A549 (cell line): ENCODE results near the gene MAFB. TPM values are rescaled to one million over a fixed set of nuclear protein-coding genes. Genes with fewer than 3 reads are reported as not detected.

Experiments used
- ATAC-seq, 2 experiments: fragments of 200-7000 bp in 1 of 2; fragments of >200 bp in 1 of 2; cut with Nextera tagmentation in 1 of 2; cut with Tn5 transposase in 1 of 2; 3 replicates each; pipeline versions ENCODE4 v1.8.0 to v1.9.1; 2018 to 2020; ENCODE audit warnings: mild to moderate bottlenecking in 1 of 2, moderate library complexity in 1 of 2
- CTCF ChIA-PET: fragments of 300-600 bp; sonication (Branson Sonifier 250); formaldehyde crosslinking; extraction: SDS; loops from one replicate; lab custom pipeline; 2021; ENCODE audit warnings: antibody characterized with exemption, inconsistent platforms; lab: Yijun Ruan, JAX
- POLR2A ChIA-PET: fragments of 350-600 bp; formaldehyde crosslinking; extraction: SDS; loops from one replicate; lab custom pipeline; 2021; ENCODE audit warnings: antibody characterized with exemption, inconsistent platforms; lab: Yijun Ruan, JAX
- DNase-seq, 2 experiments: peaks; one replicate each; pipeline versions ENCODE4 v3.0.0 to v3.0.0-alpha.2; 2011 to 2016; ENCODE audit warnings: low read depth in 1 of 2, low spot score in 1 of 2
- FAIRE-seq: peaks from 2 replicates; lab custom pipeline; 2011; peaks lifted over from hg19 to GRCh38; lab: Jason Lieb, UNC
- H3K27ac ChIP-seq, 2 experiments: fragments of >200 bp; sonication (Bioruptor Twin); formaldehyde crosslinking; 3 replicates each; pipeline ENCODE4 v1.5.1; 2016 to 2017
- H3K4me1 ChIP-seq: fragments of >200 bp; sonication (Bioruptor Twin); formaldehyde crosslinking; 3 replicates; pipeline ENCODE4 v1.6.1; 2016
- H3K4me2 ChIP-seq: fragments of >200 bp; sonication (Bioruptor Twin); formaldehyde crosslinking; 3 replicates; pipeline ENCODE4 v1.6.1; 2016
- H3K4me3 ChIP-seq: fragments of >200 bp; sonication (Bioruptor Twin); formaldehyde crosslinking; 3 replicates; pipeline ENCODE4 v1.5.1; 2016
- H3K9me3 ChIP-seq: fragments of >200 bp; sonication (Bioruptor Twin); formaldehyde crosslinking; 3 replicates; pipeline ENCODE4 v1.6.1; 2016
- ATOH8 ChIP-seq: fragments of 250-450 bp; sonication (Bioruptor Pico); IDR thresholded peaks from 2 replicates; pipeline ENCODE4 v1.5.0; 2020; ENCODE audit warnings: low read depth, mild to moderate bottlenecking, moderate library complexity
- CEBPB ChIP-seq, 2 experiments: fragments of >200 bp in 1 of 2; sonication (Bioruptor Twin) in 1 of 2; formaldehyde crosslinking in 1 of 2; IDR thresholded peaks; 2 replicates each; pipeline ENCODE4 v1.6.1; 2012 to 2016
- CHD2 ChIP-seq: fragments of 150-350 bp; IDR thresholded peaks from 2 replicates; pipeline ENCODE4 v1.6.1; 2014; ENCODE audit warnings: low read length; ENCODE audit not compliant: partially characterized antibody
- CHD4 ChIP-seq: fragments of 200-600 bp; sonication (generic); IDR thresholded peaks from 2 replicates; pipeline ENCODE4 v1.6.1; 2016; ENCODE audit warnings: antibody characterized with exemption, mild to moderate bottlenecking, borderline replicate concordance
- EHF ChIP-seq: fragments of 250-450 bp; sonication (Bioruptor Pico); IDR thresholded peaks from 2 replicates; pipeline ENCODE4 v1.5.0; 2020; ENCODE audit warnings: mild to moderate bottlenecking
- EHMT2 ChIP-seq: fragments of 200-600 bp; sonication (generic); IDR thresholded peaks from 2 replicates; pipeline ENCODE4 v1.6.1; 2016; ENCODE audit warnings: antibody characterized with exemption, low read depth, mild to moderate bottlenecking, moderate library complexity
- ESRRA ChIP-seq: fragments of 150-350 bp; IDR thresholded peaks from 2 replicates; pipeline ENCODE4 v1.6.1; 2014; ENCODE audit warnings: mild to moderate bottlenecking, low read length, borderline replicate concordance
- HOXA7 ChIP-seq: fragments of 250-450 bp; sonication (Bioruptor Pico); IDR thresholded peaks from 2 replicates; pipeline ENCODE4 v1.5.0; 2020; ENCODE audit warnings: mild to moderate bottlenecking, moderate library complexity
- HOXB13 ChIP-seq: fragments of 250-450 bp; sonication (Bioruptor Pico); IDR thresholded peaks from 2 replicates; pipeline ENCODE4 v1.5.0; 2020; ENCODE audit warnings: low read depth, mild to moderate bottlenecking, moderate library complexity
- JUN ChIP-seq, 2 experiments: fragments of >200 bp; sonication (Bioruptor Twin); formaldehyde crosslinking; IDR thresholded peaks; 2 replicates in 1 of 2; 3 replicates in 1 of 2; pipeline ENCODE4 v1.6.1; 2016 to 2017
- JUNB ChIP-seq: fragments of >200 bp; sonication (Bioruptor Twin); formaldehyde crosslinking; IDR thresholded peaks from 2 replicates; pipeline ENCODE4 v1.6.1; 2016
- KDM1A ChIP-seq: fragments of 200-600 bp; sonication (generic); IDR thresholded peaks from 2 replicates; pipeline ENCODE4 v1.6.1; 2016; ENCODE audit warnings: low read depth, mild to moderate bottlenecking
- KDM5A ChIP-seq: fragments of 200-600 bp; sonication (generic); IDR thresholded peaks from 2 replicates; pipeline ENCODE4 v1.6.1; 2016; ENCODE audit warnings: antibody characterized with exemption, mild to moderate bottlenecking
- MAFK ChIP-seq: fragments of 450-650 bp; IDR thresholded peaks from 2 replicates; pipeline ENCODE4 v1.6.1; 2014; ENCODE audit not compliant: partially characterized antibody
- NFE2L2 ChIP-seq: fragments of 150-350 bp; conservative IDR thresholded peaks from 2 replicates; pipeline ENCODE4 v1.6.1; 2014; ENCODE audit warnings: low read length
- PBX3 ChIP-seq: IDR thresholded peaks from 2 replicates; pipeline ENCODE4 v1.6.1; 2012
- POLR2AphosphoS2 ChIP-seq: conservative IDR thresholded peaks from 2 replicates; pipeline ENCODE4 v1.6.1; 2012; ENCODE audit warnings: low read length, improper control_type of control experiment, inconsistent platforms
- RAD21 ChIP-seq, 2 experiments: fragments of >200 bp in 1 of 2; sonication (Bioruptor Twin) in 1 of 2; formaldehyde crosslinking in 1 of 2; IDR thresholded peaks in 1 of 2; conservative IDR thresholded peaks in 1 of 2; 2 replicates in 1 of 2; 3 replicates in 1 of 2; pipeline ENCODE4 v1.6.1; 2012 to 2018; ENCODE audit warnings: inconsistent platforms in 1 of 2
- RARB ChIP-seq: fragments of 250-450 bp; sonication (Bioruptor Pico); IDR thresholded peaks from 2 replicates; pipeline ENCODE4 v1.8.0; 2021; ENCODE audit warnings: mild to moderate bottlenecking, moderate library complexity
- RFX5 ChIP-seq: fragments of 450-650 bp; IDR thresholded peaks from 2 replicates; pipeline ENCODE4 v1.7.1; 2014; ENCODE audit warnings: antibody characterized with exemption, mild to moderate bottlenecking, moderate library complexity
- RNF2 ChIP-seq: fragments of 200-600 bp; sonication (generic); IDR thresholded peaks from 2 replicates; pipeline ENCODE4 v1.6.1; 2016; ENCODE audit warnings: low read depth, mild to moderate bottlenecking, antibody characterized with exemption, moderate library complexity, borderline replicate concordance
- TP53 ChIP-seq: fragments of 250-450 bp; sonication (Bioruptor Pico); IDR thresholded peaks from 2 replicates; pipeline ENCODE4 v1.5.0; 2021; ENCODE audit warnings: mild to moderate bottlenecking, moderate library complexity
- ZFP36 ChIP-seq: fragments of 450-650 bp; IDR thresholded peaks from 2 replicates; pipeline ENCODE4 v1.6.1; 2014; ENCODE audit warnings: borderline replicate concordance; ENCODE audit not compliant: partially characterized antibody
- WGBS: methylation state at CpG from one replicate; pipeline ENCODE4 v1.1.6; 2017; ENCODE audit errors: missing lambda C conversion rate; 5-methylcytosine and 5-hydroxymethylcytosine counted together
- polyA plus RNA-seq, 4 experiments: library from polyadenylated mRNA; depleted of rRNA in 3 of 4; stranded (reverse); fragments of >200 nt; fragmentation: RNase III in 1 of 4; extraction: RNeasy Plus Mini Kit Qiagen cat#74134 plus additional on column Dnase treatment in 1 of 4; gene quantifications; 2 replicates in 3 of 4; 3 replicates in 1 of 4; pipeline ENCODE4 v1.2.3, GENCODE V29; 2011 to 2017
- TF ChIP-seq, protein P1 (sequence below): fragments of >200 bp; sonication (Bioruptor Twin); formaldehyde crosslinking; IDR thresholded peaks from 3 replicates; pipeline ENCODE4 v1.6.1; 2016
- TF ChIP-seq, protein P2 (sequence below): fragments of 450-650 bp; IDR thresholded peaks from 2 replicates; pipeline ENCODE4 v1.6.1; 2014; ENCODE audit warnings: antibody characterized with exemption
- TF ChIP-seq, protein P3 (sequence below): IDR thresholded peaks from 2 replicates; pipeline ENCODE4 v1.6.1; 2012

MAFB gene
- polyA plus RNA-seq, 2 of the 4 experiments (the other 2 are of a cell fraction) = 0.04 TPM; not detected in 1

GRCh38 chr20:40717343-40717865 is 28.4 kb upstream of the MAFB start:
- no peak for FAIRE-seq
- TF ChIP-seq RAD21 (conservative IDR thresholded peaks at IDR 0.05 in 1 of 2, IDR thresholded peaks at IDR 0.05 in 1 of 2) (no peak), NFE2L2 (no peak), KDM1A (no peak), TP53 (no peak), RFX5 (no peak), HOXA7 (CRISPR knock-in tag) (no peak), CHD2 (no peak), POLR2AphosphoS2 (no peak), JUNB (no peak), EHF (CRISPR knock-in tag) (no peak)
- POLR2A ChIA-PET = no interaction called here
- Histone ChIP-seq H3K4me3 (no peak overlapping the region), H3K9me3 (no peaks in the 10 kb centered on the region), H3K4me2 (no peak overlapping the region), H3K27ac (no peak overlapping the region), H3K4me1 (no peaks in the 10 kb centered on the region)
- no peak for DNase-seq
- no peak for ATAC-seq
- WGBS = 33% methylated on average over 13 of the region's 13 CpGs
- CTCF ChIA-PET = no interaction called here

- Histone ChIP-seq H3K9me3 (no peaks in the 10 kb centered on the region), H3K4me1 (no peaks in the 10 kb centered on the region), H3K4me3 (no peak overlapping the region), H3K4me2 (no peak overlapping the region), H3K27ac (no peak overlapping the region)
- ChIA-PET CTCF (no interaction called here), POLR2A (no interaction called here)
- FAIRE-seq = no peak
- ATAC-seq = no peak
- no peak for DNase-seq
- WGBS = 80% methylated on average over 3 of the region's 3 CpGs
- peak; percentile 3 for TF ChIP-seq MAFK
- TF ChIP-seq HOXB13 = no peak
Observed at GRCh38 chr20:40715491-40715890, 26.5 kb upstream of the MAFB start.

DNA sequence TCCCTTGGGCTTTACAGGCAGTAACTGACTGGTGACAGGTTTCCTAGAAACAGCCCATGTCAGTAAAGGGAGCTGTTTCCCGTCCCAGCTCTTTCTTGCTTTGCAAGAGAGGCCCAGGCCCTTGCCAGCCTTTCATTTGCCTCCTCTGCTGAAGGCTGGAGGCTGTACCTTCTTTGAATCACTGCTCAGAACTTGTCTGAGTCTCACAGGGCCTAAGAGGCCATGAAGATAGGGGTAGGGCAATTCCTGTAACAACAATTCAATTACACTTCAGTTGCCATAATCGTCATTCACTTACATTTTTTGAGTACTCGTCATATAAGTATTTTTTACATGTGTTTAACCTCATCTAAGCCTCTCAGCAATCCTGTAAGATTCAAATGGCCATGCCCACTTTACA is 25.9 kb upstream of the MAFB start:
- FAIRE-seq (no peak), ATAC-seq (no peak), DNase-seq (no peak)
- Histone ChIP-seq H3K4me1 (no peaks in the 10 kb centered on the region), H3K27ac (no peak overlapping the region), H3K4me3 (no peak overlapping the region), H3K4me2 (no peak overlapping the region), H3K9me3 (no peaks in the 10 kb centered on the region)
- WGBS = 20% methylated on average over 3 of the region's 3 CpGs
- POLR2A ChIA-PET = no interaction called here
- CTCF ChIA-PET = interaction anchor here (1.1 kb wide), 1 partner anchor 25 kb away, joined by 3 read pairs; no protein-coding TSS in a partner anchor
- TF ChIP-seq, protein P1, sequence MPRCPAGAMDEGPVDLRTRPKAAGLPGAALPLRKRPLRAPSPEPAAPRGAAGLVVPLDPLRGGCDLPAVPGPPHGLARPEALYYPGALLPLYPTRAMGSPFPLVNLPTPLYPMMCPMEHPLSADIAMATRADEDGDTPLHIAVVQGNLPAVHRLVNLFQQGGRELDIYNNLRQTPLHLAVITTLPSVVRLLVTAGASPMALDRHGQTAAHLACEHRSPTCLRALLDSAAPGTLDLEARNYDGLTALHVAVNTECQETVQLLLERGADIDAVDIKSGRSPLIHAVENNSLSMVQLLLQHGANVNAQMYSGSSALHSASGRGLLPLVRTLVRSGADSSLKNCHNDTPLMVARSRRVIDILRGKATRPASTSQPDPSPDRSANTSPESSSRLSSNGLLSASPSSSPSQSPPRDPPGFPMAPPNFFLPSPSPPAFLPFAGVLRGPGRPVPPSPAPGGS = no peak
- TF ChIP-seq HOXA7 (CRISPR knock-in tag) (no peak), JUN (IDR thresholded peaks at IDR 0.05) (no peak), CEBPB (IDR thresholded peaks at IDR 0.05) (no peak), ESRRA (no peak), KDM5A (no peak), RNF2 (no peak), EHF (CRISPR knock-in tag) (no peak)
- TF ChIP-seq, protein P2, sequence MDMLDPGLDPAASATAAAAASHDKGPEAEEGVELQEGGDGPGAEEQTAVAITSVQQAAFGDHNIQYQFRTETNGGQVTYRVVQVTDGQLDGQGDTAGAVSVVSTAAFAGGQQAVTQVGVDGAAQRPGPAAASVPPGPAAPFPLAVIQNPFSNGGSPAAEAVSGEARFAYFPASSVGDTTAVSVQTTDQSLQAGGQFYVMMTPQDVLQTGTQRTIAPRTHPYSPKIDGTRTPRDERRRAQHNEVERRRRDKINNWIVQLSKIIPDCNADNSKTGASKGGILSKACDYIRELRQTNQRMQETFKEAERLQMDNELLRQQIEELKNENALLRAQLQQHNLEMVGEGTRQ = no peak
- TF ChIP-seq, protein P3, sequence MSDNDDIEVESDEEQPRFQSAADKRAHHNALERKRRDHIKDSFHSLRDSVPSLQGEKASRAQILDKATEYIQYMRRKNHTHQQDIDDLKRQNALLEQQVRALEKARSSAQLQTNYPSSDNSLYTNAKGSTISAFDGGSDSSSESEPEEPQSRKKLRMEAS = no peak

DNA sequence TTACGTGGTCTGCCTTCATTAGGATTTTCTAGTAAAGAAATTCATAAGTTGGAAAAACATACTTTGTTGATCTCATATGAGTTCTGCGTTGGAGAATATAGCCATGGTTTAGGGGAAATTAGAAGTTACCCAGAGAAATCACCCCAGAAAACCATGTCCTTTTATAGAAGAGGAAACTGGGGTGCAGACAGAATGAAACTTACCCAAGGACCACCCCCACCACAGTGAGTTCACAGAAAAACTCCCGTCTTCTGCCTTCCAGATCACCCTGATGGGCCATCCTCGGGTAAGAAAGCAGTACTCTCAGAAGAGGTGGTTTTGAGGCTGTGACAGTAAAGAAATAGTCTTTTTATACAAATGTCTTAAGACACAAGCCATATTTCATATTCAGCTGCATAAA is 25.1 kb upstream of the MAFB start:
- no peak for FAIRE-seq
- CTCF ChIA-PET = interaction anchor here (1.1 kb wide), 1 partner anchor 24 kb away, joined by 3 read pairs; no protein-coding TSS in a partner anchor
- TF ChIP-seq, protein P2 = no peak
- no peak for TF ChIP-seq ZFP36
- TF ChIP-seq, protein P3 = no peak
- no peak for TF ChIP-seq PBX3
- no peak for TF ChIP-seq CHD4
- no peak for TF ChIP-seq EHMT2
- TF ChIP-seq JUNB = no peak
- no peak for TF ChIP-seq ATOH8 (CRISPR knock-in tag)
- TF ChIP-seq RARB (CRISPR knock-in tag) = no peak

More for the DNA sequence above, 25.1 kb upstream of the MAFB start:
- POLR2A ChIA-PET = no interaction called here
- H3K4me1 ChIP-seq = no peaks in the 10 kb centered on the region
- no peak overlapping the region for H3K27ac ChIP-seq
- whole genome bisulfite sequencing = 38% methylated on average over 4 of the region's 4 CpGs
- H3K4me3 ChIP-seq = no peak overlapping the region
- ATAC-seq (no peak), DNase-seq (no peak)
- no peak overlapping the region for H3K4me2 ChIP-seq
- H3K9me3 ChIP-seq = no peaks in the 10 kb centered on the region
